ENCODE measurements around the gene TDP2.
"Not testable (repeated sequence)": the region's sequence is repeated elsewhere in the genome, so short reads cannot be mapped to it uniquely, and the experiment has no call there.

The TDP2 gene

DNA sequence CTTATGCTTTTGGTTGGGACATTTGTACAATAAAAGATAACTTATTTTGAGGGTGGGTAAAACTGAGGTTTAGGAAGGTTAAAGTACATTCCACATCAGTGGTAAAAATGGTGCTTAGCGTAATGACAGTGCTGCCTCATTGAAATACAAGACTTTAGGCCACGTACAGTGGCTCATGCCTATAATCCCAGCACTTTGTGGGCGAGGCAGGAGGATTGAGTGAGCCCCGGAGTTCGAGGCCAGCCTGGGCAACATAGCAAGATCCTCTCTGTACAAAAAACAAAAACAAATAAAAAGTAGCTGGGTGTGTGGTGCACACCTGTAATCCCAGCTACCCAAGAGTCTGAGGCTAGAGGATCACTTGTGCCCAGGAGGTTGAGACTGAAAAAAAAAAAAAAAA, 18.4 kb downstream of the TDP2 start:
- DNase-seq (ENCODE audit: low spot score), result no peak

DNA sequence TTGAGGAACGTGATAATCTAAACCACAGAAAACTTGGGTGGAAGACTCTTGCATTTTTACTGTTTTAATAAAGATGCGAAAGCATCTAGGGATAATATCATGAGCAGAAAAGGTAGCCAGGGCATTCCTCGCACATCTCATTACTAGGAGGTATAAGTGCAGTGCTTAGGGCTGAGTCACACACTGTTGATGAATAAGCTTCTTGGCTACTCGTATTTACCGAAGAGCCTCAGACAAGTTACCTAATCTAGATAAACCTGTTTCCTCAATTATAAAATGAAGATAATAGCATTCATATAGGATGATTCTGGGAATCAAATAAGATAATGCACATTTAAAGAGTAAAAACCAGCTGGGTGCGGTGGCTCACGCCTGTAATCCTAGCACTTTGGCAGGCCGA, 19.9 kb downstream of the TDP2 start:
- DNase-seq (ENCODE audit: low spot score), result no peak

DNA sequence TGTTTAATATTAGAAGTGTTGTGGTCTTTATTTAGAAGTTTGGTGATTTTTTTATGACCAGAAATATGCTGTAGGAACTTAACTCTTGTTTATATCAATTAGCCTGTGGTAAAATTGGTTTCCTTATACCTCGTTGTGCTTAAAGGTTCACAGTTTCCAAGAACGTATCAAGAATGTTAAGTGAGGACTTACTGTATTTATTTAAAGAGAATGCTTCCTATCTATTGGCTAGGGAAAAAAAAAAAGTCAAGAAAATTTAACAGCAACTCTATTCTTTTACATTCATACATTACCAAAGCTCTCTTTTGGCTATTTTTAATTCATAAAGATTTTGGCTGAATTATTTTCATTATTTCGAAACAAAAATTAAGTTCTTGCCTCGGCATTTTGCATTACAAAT, 22.3 kb downstream of the TDP2 start:
- DNase-seq (ENCODE audit: low spot score), result no peak

DNA sequence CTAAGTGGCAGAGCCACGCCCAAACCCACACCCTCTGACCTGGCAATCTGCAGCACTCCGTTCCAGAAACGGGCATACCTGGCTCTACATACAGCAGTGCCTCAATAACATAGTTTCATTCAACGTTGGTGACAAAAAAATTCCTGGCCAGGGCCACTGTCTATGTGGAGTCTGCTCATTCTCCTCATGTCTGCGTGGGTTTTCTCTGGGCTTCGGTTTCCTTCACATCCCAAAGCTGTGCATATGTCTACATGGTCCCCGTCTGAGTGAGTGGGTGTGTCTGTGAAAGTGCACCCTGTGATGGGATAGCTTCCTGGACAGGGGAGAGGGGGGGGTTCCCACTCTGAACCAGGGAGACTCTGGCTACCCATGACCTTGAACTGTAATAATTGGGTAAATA, 22.8 kb downstream of the TDP2 start:
- DNase-seq (ENCODE audit: low spot score), result no peak

DNA sequence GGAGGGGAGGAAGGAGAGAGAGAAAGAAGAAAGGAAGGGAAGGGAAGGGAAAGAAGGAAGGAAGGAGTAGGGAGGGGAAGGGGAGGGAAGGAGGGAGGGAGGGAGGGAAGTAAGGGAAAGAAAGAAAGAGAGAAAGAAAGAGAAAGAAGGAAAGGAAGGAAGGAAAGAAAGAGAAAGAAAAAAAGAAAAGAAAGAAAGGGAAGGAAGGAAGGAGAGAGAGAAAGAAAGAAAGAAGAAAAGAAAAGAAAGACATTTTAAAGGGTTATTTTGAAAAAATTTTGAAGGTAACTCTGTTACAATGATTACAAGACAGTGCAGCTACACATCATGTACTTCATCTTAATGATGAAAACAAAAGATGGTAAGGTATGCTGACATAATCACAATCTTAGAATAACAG, 24.6 kb downstream of the TDP2 start:
- DNase-seq (ENCODE audit: low spot score), result no peak

DNA sequence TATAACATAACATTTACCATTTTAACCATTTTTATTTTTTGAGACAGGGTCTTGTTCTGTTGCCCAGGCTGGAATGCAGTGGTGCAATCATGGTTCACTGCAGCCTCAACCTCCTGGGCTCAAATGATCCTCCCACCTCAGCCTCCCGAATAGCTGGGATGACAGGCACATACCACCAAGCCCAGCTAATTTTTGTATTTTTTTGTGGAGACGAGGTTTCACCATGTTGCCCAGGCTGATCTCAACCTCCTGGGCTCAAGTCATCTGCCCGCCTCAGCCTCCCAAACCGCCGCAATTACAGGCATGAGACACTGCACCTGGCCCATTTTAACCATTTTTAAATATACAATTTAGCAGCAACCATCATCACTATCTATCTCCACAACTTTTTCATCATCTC, 26.1 kb downstream of the TDP2 start:
- not testable (repeated sequence) for DNase-seq (ENCODE audit: low spot score)

DNA sequence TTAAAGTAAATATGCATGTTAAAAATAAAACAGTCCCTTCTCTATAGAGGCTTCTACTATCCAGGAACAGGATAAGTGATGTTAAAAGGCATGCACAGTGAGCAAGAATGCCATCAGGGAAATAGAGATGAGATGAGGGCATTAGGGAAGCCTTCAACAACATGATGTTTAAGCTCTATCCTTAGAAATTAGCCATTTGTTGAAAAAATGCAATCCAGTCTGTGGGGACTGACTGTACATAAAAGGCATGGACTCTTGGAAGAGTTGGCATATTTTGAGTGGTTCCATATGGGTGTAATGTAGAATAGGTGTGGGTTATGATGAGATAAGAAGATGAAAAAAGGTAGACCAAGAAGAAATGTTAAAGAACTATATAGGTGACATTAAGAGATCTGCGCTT, 26.5 kb downstream of the TDP2 start:
- no peak for DNase-seq (ENCODE audit: low spot score)

DNA sequence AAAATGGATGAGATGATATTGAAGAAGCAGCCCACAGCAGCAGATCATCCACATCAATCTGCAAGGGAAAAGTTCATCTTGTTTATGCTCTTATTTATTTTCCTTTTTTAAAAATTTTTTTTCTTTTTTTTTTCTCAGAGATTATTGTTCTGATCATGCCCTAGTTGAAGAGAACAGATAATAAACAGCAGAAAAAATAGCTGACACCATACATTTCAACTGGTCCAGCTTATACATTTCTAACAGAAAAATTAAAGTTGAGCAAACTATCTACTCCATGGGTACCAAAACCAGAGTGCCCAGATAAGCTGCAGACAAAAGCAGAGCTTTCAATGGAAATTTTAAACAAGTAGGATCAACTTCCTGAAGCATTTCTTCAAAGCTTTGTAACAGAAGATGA, 30.0 kb downstream of the TDP2 start:
- no peak for DNase-seq (ENCODE audit: low spot score)

DNA sequence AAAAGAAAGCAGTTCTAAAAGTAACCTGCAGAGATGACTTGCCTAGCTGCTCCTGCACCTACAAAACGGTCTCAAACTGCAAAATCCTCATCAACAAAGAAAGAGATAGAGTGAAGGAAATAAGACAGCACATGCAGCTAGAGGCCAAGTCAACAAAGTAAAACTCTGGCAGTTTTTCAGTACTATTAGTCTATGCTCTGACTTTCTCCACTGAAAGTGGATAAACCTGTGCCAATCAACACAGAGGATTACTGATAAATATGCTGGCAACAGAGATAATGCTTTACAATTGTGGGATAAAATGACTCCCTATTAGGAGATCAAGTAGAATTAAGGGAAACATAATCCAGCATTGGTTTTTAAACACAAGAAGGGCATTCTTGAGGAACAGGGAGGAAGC, 34.1 kb downstream of the TDP2 start:
- DNase-seq (ENCODE audit: low spot score), result no peak

DNA sequence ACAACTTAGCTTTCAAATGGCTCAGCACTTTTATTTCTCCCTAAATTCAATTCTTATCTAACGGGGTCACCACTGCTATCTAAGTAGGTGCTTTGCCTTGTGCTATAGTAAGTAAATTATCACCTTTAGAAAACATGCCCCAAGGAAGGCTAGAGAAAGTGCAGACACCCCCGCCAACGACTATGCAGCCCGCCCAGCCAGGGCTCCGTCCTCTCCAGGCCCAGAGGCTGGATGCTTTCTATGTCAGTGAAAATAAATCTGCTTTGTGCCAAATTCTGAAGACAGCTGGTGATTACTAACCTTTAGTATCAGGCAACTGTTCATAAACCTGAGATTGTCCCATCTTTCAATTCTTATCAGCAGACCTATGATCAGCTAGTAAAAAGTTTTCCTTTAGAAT, 35.0 kb downstream of the TDP2 start:
- DNase-seq (ENCODE audit: low spot score), result no peak

DNA sequence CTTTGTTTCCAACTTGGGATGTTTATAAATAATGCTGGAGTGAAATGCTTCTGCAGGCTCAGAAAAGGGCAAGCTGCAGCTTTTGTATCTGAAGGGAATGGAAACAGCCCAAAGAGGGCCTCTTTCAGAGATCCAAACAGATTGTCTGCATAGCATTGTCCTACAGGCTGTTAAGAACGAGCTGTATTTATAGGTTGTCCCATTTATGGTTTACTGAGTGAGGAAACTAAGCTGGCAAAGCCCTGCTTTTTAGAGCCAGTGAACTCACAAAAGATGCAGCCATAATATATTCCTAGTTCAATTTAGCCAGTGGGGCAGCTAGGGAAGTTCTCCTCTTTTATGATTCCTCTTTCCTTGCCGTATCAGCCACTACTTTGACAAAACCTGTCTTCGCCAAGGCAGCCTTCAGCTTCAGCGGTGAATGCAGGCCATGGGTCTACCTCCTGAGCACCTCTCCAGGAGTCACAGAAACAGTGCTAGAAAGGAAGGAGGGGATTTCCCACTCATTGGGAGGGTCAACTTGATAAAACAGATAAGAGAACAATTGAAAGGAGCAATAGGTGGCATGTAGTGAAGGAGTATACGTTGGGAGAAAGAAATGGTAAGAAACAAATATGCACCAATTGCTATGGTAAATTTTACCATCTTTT, 35.7 kb downstream of the TDP2 start:
- DNase-seq (ENCODE audit: low spot score), result no peak

DNA sequence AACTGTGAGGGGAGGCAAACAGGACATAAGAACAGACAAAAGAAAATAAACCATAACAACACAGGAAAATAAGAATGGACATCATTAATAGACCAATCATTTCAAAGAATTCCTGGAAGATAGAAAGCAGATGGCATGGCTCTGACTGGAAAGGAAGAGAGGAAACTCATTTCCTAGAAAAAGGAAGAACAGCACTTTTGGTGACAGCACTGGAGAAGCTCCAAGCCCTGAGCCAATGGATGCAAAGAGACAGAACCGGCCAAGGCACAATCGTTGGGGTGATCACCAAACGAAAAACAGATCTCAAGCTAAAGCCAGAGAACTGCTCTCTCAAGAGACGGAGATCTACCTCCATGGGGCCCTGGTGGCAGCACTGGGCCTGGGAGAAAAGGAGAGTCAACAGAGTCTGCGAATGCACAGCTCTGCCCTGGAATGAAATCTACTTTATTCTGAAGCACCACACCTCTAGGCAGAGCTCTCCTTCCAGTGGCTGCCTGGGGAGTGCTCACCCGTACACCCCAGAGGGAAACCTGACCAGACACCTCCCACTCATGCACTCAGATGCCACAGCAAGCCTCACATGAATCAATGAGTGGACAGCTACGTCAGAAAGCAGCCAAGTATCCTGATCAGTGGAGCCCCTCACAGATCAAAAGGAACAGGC, 44.9 kb downstream of the TDP2 start:
- no peak for DNase-seq (ENCODE audit: low spot score)

DNA sequence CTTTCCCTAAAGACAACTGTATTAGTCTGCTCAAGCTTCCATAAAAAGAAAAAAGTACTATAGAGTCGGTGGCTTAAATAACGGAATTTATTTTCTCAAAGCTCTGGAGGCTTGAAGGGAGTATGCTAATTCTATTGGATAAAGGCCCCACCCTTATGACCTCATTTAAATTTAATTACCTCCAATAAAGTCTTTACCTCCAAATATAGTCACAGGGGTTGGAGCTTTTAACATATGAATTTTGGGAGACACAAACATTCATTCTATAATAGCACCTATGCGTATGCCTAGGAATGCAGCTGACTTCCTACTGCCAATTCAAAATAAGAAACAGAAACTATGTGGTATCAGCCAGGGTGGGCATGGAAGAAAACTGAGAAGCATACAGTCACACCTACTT, 46.1 kb downstream of the TDP2 start:
- DNase-seq (ENCODE audit: low spot score), result no peak

DNA sequence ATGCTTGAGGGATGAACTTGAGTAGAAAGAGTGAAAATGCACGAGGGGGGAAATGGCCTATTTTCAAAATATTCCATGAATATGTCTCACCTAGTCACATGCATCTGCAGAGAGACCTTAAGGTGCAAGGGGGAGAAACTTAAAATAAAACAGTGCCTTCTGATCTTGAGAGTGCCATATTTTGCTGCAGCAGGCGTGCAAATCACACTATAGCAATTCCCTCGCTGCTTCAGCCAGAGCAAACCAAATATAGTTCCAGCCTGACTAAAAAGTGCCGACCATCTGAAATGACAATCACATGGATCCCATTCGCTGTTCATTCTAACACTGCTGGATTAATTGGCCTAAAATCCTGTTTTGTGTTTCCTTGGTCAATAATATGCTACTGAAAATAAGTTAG, 47.0 kb downstream of the TDP2 start:
- no peak for DNase-seq (ENCODE audit: low spot score)

DNA sequence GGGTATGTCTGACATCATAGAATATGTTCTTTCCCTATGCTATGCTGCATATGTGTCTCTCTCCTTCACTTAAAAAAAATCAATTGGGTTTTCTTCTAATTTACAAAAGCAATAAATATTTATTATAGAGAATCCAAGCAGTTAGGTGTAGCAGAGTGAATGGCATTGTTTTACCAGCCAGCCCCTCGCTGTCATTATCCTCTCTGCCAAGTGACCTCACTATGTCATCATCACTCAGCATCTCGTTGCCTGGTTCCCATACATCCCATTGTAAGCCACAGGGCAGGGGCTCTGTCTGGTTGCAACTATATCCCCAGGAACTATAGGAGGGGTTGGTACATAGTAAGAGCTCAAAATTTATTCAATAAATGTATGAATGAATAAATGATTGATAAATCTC, 52.1 kb downstream of the TDP2 start:
- no peak for DNase-seq (ENCODE audit: low spot score)

DNA sequence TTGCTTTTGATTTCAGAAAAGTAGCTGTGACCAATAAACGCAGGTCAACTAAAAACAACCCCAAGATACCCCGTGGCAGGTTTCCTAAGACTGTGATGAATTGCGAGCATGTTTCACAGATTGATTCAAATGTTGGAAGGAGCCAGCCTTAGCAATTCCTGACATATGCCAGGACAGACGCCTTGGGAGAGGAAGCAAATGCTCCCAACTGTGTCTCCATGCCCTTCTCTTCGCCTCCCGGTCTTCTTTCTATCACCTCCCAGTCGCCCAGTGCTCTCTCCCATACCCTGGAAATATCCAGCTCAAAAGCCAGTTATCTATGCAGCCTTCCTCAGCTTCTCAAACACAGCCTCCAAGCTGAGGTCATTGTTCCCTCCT, 52.7 kb downstream of the TDP2 start:
- no peak for DNase-seq (ENCODE audit: low spot score)

DNA sequence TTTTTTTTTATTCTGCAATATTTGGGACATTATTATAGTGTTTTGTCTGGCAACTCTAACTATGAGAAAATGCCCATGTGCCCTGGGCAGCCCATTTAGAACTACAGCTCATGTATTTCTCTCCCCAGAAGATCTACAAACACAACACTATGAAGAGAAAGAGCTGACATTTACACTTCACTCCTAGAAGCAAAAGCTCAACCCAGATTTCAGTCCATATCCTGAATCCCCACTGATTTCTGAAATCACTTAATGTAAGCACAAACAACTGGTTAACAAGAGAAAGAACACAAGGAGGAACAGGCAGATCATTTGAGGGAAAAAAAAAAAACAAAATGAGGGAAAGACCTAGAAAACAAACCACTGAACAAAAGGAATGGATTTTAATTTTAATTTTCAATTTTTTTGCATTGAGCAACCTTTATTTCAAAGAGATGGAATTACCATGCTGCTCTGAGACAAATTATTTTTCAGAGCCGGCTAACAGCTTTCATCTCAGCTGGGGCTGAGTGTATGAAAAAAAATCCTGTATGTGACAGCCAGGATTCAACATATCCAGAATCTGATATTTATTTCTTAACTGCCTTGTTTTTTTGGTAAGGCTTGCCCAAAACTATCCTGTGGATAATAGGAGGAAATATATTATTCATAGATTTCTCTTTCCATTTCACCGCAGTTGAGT, 53.2 kb downstream of the TDP2 start:
- no peak for DNase-seq (ENCODE audit: low spot score)

DNA sequence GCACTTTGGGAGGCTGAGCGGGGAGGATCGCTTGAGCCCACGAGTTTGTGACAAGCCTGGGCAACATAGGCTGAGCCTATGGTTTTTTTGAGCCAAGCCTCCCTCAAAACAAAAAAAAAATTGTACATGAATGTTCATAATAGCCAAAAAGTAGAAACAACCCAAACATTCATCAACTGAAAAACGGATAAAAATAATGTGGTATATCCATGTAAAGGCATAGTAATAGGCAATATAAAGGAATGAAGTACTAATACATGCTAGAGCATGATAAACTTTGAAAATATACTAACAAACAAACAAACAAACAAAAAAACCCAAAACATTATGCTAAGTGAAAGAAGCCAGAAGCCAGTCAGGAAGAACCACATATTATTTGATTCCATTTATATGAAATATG, 56.0 kb downstream of the TDP2 start:
- DNase-seq (ENCODE audit: low spot score), result no peak

DNA sequence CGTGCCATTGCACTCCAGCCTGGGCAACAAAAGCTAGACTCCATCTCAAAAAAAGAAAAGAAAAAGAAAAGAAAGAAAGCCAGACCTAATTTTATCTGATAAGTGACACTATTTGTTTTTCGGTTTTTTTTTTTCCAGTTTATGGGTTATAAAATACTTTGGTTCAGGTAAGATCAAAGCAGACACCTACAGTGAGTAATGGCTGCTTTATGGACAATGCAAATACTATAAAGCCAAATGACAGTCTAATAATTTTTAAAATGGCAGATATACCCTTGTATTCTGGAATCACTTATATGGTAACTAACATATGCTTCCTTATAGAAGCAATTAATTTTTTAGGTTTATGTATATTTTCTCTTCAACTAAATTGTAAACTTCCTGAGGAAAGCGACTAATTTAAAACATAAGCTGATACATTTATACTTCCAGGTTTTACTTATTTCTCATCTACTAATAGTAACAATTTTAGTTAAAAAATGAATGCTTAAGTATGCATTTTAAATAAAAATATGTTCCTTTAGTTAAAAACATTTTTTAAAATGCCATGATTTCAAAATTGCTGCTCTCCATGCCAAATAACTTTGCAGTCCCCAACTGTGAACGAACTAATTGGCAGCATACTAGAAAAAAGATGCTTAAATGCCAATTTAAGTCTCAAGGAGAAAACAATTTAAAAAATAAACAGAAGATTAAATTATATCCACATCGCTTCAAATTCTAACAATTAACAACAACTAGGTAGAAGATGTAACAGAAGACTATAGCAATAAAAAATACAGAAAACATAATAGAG, 59.2 kb downstream of the TDP2 start:
- no peak for DNase-seq (ENCODE audit: low spot score)

DNA sequence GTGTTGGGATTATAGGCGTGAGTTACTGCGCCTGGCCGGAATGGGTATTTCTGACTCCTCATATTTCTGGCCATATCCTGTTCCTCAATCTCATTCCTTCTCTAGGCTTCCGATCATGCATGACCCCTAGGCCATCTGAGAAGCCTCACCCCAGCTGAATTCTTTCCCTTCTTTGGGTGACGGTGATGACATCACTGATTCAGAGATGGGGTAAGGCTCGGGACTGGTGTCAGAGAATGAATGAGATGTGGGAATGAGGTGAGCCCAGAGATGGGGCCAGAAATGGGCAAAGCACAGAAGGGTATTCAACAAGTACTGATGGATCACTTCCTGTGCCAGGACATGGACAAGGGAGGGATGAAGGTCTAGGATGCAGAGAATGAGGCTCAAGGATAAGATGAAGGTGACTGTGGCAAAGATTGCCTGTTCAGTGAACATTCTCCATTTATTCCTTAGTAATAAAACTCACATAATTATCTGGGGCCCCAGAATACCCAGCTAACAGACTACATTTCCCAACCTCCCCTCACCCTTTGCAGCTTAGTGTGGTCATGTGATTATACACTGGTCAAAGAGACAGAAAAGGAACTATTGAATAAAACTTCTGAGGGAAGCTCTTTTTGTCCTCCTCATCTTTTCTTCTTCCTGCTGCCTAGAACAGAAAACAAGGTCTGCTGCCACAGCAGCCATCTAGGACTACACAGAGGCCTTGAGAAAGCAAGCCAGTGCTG, 60.3 kb downstream of the TDP2 start:
- no peak for DNase-seq (ENCODE audit: low spot score)

DNA sequence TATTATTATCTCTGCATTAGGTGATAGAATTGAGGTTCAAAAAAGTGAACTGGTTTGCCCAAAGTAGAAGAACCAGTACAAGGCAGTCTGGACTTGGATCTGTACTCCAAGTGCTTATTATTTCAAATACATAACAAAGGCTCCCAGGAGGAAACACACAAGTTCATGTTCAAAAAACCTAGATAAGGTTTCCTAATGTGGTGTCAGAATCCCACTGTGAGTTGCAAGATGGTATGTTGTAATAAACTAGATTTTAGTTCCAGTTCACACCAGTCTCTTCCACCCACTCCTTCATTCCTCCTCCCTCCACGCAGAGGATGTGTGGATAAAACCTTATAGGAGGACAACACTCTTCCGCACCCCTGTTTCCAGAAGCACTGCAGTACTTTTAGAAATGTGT, 63.5 kb downstream of the TDP2 start:
- DNase-seq (ENCODE audit: low spot score), result no peak

DNA sequence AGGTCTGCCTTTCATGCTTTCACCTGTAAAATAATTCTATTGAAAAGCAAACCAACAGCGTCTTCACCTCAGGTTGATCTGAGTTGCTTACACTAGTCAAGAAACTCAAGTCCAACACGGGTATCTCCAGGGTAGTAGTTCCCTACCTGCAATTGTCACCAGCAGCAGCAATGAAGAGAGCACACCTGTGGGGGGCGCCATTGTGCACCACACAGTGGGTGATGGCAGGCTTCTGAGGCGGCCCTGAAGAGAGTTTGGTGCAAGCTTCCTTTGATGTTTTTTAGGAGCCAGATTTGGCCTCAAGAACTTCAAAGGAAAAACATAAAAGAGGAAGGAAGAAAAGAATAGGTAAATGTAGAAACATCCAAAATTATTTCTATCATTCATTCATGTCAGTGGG, 65.8 kb downstream of the TDP2 start:
- DNase-seq (ENCODE audit: low spot score), result no peak

All from SK-N-DZ (cell line).